Suprapubic skin (tissue), 3 donors: ENCODE results near the gene HADHB.

Experiments used
- CTCF ChIP-seq, 2 donors: fragments of 200-600 bp in 1 of 2; fragments of 450-650 bp in 1 of 2; sonication (generic) in 1 of 2; IDR thresholded peaks; one replicate each; pipeline ENCODE4 v1.5.1; 2016 to 2019; ENCODE audit warnings: antibody characterized with exemption in 2 of 2, mild to moderate bottlenecking in 1 of 2, moderate library complexity in 1 of 2
- POLR2AphosphoS5 ChIP-seq, 3 donors: sonication (generic); formaldehyde crosslinking; IDR thresholded peaks; one replicate each; pipeline ENCODE4 v1.6.1; 2017; ENCODE audit warnings: antibody characterized with exemption in 3 of 3

GRCh38 chr2:26270373-26270772, 25.6 kb downstream of the HADHB start:
- TF ChIP-seq POLR2AphosphoS5 (IDR thresholded peaks at IDR 0.05) (no peak), CTCF (IDR thresholded peaks at IDR 0.05) (no peak)
